ENCODE data around the gene GLI3.
A peak's percentile ranks its signal among the peaks of the same experiment; 100 is the strongest.

Gene GLI3

DNA sequence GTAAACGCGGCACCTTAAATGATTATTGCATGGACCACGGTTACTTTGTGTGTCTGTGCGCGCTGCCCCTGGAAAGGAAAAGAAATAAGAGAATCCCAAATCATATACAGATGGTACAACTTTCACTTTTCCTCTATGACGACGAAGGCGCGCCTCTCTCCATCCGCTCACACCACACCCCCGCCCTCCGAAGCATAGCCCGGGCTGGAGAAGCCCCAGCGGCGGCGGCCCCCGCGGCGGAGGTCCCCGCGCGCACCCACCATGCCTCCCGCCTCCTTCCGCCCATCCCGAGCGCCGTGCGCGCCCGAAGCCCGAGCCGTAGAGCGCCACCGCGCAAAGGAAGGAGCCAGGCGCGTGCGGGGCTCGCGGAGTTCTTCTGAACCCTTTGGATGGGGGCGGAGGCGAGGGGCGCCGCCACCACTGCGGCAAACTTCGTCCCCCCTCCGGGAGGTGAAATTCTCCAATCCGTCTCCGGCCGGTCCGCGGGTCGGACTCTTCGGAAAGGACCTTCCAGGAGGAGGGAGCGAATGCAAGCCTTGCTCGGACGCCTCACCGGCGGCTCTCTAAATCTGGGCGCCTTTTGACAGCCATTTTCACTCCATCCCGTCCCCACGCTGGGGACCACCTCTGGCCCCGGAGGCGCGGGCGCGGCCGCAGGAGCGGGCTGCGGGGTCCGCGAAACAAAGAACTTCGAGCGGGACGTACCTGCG, 588 bp downstream of the GLI3 start:
- DNase-seq (ENCODE audit: low read depth, low spot score), result peak; percentile 70

DNA sequence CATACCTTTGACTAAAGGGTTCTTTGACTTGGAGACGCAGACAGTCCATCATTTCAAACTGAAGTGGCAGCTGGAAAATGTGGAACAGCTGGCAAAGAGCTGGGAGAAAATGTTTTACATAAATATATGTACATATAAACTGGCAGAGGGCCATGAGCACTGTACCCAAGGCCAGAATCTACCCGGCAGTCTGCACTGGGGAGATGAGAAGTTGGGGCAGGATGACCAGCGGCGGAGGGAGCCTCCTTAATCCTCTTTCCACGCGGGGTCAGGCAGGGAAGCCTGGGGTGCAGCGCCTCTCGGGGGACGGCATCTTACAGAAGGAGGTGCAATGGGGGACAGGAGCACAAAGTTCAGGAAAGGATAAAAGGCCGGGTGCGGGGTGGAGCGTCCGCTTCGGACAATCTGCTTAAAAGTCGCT, 1.3 kb downstream of the GLI3 start:
- no peak for DNase-seq (ENCODE audit: low read depth, low spot score)

DNA sequence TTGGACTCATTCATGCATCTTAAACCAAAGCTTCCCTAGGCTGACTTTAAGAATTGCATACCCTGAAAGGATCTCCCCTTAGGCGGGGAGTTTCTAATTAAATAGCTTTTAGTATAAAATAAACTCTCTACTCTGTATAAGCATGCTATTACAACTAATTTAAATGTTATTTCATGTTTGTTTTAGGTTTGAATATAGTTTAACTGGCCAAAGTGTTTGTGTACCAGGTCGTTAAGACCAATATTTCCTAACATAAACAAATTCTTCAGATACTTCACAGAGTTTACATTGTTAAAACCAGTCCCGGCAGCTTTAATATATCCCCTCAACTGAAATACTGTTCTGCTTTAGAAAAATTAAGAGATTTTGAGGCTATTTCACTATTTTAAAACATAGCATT, 2.3 kb downstream of the GLI3 start:
- no peak for DNase-seq (ENCODE audit: low read depth, low spot score)

DNA sequence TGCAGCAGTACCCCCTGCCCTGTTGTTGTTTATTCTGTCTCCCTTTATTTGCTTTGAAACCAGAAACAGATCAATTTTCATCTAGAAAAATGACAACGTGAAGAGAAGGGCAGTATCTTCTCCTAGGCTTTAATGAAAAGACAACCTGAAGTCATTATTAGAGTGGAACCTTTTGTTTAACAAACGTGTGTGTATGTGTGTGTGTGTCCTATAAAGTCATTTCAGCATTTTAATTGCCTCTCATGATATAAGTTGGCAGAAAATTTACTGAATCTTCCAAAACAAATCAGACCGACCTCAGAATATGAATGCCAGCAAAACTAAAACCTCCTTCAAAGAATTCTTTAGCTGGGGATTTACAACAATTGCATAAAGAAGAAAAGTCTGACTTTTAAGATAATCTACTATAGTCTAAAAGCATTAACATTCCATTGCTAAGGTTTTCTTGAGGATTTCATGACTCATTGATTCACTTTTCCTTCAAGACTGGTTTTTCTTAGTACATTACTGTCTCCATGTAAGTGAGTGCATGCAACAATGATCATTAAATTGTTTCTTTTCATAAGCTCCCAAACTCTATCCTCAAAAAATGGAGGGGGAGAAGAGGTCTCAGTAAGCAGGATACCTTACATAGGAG, 3.2 kb downstream of the GLI3 start:
- DNase-seq (ENCODE audit: low read depth, low spot score), result no peak

DNA sequence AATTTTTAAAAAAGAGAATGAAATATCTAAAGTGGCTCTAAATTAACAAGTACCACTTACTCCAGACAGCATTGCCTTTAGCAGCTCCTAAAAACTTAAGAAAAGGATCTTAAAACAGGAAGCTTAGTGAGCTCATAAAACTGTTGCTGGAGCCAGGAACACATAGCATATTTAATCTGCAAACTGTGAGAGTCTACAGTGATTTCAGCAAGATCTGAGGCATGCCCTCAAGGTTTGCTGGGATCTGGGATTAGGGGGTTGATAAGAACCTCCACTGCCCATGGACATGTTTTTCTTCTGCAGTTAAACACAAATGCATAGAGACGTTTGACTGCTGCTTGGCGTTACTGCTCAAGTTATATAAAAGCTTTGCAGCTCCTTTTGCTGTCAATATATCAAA, 3.8 kb downstream of the GLI3 start:
- DNase-seq (ENCODE audit: low read depth, low spot score), result peak; percentile 63

DNA sequence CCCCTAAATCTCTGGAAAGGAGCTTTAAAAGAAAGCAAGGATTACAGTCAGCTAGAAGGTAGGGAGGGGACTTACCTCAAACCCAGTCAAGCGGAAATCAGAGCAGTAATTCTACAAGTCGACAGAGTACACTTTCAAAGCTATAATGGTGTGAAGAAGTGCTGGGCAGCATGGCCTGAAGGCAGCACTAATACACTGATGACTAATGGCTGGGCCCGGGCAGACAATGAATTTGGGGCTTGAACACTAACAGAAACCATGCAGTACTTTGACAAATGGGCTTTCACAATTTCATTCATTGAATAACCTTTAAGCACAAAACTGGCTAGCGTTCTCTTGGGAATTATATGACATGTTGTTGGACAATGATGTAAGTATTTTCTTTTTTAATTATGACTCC, 4.7 kb downstream of the GLI3 start:
- peak; percentile 78 for DNase-seq (ENCODE audit: low read depth, low spot score)

DNA sequence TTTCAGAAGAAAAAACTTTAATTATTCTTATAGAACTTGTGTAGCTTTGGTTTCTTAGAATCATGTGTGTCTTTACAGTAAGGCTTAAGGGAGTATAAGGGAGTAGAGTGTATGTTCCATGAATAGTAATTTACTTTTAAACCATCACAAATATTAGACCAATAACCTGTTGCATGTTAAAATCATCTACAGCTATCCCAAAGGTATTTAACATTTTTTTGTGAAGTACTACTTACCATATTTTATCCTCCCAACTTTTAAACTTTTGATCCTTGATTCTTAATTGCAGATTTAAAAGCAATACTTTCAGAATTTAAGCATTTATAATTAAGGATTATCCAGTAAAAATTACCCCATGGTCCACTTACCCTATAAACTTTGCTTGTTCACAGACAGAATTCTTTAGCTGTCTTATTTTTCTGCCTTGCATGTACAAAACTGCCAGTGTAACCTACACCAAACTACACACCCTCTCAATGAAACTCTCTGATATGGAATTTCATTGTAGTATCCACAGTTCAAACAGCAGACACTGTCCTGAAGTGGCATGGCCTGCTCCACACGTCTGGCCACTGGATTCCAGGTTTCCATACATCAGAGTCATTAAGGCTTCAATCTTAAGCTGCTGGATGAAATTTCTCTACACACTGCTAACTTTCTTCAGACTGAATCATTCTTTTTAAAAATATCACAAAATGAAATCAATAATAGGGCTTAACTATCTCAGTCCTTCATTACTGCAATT, 5.8 kb downstream of the GLI3 start:
- no peak for DNase-seq (ENCODE audit: low read depth, low spot score)

DNA sequence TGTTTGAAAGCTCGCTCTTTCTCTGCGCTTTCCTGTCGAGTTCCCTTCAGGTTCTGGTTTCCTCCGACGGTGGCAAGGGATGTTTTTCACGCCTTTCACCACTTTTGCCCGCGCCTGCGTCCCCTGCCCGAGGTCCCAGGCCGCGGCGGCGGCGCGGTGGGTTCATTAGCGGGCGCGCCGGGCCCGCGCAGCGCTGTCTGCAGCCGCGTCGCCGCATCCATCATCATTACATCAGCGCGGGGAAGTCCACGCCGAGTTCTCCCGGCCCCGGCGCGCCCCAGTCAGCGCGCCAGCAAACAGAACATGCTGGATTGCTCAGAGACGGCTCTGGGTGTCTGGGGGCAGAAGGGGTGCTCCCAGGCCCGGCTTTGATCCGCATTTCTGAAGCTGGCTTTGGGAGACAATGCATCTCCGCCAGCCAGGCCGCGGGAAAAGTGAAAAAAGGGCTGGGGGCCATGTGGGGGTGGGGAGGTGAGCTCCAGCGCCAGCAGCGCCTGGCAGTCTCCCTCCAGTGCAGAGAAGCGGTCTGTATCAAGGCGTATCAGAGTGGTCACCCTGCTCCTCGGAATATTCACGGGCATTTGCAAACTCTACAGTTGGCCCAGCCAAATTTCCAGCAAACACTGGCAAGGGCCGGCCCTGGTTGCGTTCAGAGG, 8.9 kb downstream of the GLI3 start:
- peak; percentile 82 for DNase-seq (ENCODE audit: low read depth, low spot score)

DNA sequence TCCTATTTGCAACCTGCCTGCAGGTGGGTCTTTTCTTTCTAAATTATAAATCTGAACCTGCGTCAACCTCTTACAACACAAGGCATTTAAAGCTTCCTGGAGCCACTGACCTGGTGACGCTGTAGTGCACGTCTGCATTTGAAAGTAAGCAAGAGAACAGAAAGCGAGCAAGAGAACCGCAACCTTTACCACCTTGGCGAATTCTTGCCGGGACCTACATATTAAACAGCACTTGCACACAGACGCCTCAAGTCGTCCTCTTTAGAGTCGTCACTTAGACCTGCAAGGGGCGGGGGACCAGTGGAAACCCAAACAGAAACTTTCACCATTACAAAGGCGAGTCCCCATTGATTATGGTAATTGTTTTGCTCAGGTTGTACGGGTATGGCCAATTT, 9.5 kb downstream of the GLI3 start:
- no peak for DNase-seq (ENCODE audit: low read depth, low spot score)

DNA sequence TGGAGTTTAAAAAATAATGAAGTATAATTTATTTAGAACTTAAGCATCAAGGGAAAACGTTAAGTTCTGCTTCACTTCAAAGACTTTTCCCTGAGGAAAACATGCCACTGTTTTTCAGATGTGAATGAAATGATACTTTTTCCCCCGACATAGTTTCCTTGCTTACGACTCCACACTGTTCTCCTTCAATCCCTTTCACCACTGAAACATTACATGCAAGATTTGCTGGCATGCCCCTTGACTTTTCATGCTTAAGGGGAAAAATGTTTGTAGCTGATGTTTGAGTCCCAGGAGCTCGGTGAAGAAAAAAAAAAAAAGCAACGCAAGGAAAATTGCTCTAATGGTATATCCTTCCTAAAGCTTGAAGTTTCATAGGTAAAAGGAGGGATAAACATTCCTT, 10.0 kb downstream of the GLI3 start:
- no peak for DNase-seq (ENCODE audit: low read depth, low spot score)

DNA sequence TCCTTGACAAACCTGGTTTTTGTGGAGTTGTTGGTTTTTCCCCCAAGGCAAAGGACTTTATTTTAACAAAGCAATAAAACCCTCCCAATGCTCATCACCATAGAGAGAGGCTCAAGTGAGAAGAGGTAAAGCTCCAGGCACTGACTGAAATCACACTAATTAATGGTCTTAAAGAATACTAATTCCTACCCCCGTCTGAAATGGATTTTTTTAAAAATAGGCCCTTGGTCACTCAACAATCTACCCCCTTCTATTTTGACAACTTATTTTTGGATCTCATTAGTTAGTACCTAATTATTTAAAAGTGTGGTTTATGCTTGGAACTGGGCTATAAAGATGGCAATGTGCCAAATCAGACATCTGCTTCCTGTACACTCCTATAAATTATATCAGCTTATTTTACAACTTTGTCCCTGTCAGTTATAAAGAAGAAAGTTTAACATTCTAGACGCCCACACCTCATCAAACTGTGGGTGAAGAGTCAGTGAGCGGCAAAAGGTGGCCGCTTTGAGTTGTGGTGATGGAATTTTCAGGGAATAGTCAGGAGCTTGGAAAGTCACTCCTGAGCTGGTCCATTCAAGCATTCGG, 10.6 kb downstream of the GLI3 start:
- peak; percentile 56 for DNase-seq (ENCODE audit: low read depth, low spot score)

DNA sequence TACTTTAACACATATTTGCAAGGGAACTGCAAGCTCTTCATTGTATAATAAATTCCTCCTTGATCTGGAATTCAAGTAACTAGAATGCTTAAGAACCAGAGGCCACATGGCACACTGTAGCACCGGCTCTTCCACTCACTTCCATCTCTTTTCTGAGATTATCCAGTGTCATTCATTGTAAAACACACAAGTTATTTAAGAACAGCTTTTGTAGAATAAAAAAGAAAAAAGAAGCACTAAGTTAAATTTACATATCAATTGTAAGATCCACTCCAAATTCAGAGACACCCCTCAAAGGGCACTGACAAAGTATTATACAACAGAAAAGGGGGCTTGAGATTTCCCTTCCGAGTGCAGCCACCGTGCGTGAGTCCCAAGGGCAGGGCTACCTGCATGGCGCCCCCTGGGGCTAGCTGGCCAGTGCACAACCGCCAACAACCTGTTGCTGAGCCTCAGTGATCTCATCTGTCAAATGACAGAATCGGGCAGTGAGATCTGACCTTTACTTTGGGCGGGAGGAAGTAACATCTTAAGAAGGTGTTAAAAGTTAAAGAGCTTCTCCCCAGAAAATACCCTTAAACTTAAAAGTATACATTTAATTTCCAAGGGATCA, 12.5 kb downstream of the GLI3 start:
- peak; percentile 68 for DNase-seq (ENCODE audit: low read depth, low spot score)

DNA sequence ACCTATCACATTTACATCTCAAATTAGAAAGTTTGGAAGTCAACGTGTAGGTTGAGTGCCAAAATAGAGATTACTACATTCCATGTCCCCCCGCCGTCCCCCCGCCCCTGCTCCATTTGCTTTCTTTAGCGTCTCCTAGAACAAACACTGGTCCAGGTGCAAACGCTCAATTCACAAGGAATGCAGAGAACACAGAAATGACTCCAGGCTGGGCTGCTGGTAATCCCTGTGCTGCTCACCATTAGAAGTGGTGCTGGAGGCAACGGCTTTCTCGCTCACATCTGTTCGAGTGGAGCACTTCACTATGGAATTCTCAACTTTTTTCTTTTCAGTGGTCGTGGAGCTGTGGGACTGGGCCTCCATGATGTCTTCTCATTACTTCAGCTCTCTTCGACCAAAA, 14.1 kb downstream of the GLI3 start:
- peak; percentile 70 for DNase-seq (ENCODE audit: low read depth, low spot score)

DNA sequence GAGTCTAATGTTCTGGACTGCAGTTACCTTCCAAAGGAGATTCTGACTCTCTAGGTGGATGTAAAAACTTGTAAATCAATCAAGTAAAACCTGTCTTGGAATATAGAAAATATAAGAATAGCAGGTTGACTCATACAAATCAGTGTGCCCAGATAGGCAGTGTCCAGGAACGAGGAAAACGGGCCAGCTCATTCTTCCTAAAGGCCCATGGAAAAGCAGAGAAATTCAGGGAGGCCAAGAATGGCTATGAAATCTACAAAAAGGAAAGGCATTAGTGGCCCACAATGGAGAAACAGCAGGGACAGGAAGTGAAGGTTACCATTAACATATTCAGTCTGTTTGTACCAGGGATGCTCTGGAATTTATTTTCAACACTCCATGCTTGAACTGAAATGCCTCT, 14.9 kb downstream of the GLI3 start:
- DNase-seq (ENCODE audit: low read depth, low spot score), result no peak

DNA sequence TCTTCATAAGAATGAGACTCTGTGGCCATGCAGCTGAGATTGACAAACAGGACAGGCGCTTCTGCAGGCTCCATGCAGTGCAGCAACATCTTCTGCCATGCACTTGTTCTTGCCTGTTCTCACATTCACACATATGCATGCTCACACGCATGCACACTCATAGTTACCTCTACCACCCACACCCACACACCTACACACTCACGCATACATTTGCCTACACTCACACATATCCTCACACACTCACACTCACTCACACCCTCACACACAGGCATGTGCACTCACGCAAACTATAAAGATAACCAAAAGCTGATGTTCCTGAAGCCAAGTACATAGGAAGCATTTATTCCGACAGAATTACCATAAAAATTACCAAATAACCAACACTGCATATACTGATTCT, 15.7 kb downstream of the GLI3 start:
- DNase-seq (ENCODE audit: low read depth, low spot score), result no peak

DNA sequence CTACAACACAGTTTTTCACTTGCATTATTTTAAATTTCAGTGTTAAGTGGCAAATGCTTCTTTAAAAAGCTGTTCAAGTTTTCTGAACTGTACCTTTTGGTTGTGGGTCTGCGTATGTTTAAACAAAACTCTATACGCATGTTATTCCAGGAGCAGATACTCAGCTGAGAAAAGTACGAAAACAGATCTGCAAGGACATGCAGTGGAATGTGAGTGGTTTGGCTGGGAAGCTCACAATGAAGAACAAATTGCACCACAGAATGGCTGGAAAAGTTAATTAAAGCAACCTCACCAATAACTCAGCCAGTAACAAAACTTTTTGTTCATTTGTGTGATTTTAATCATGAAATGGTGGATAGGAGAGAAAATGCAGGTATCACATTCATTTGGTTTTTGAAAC, 17.6 kb downstream of the GLI3 start:
- DNase-seq (ENCODE audit: low read depth, low spot score), result no peak

DNA sequence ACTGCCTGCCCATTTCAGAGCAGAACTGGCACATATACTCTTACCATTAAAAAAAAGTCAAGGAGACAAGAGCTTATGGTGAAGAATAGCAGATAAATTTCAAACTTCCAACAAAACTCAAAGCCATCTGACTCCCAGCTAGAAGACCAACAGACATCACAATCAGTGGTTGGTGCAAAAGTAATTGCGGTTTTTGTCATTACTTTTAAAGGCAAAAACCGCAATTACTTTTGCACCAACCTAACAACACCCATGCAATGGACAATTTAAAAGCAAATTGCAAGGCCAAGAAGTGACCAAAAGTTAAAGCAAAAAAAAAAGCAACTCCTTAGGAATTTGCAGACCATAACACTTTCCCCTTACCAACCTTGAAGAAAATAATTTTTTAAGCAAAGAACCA, 18.8 kb downstream of the GLI3 start:
- no peak for DNase-seq (ENCODE audit: low read depth, low spot score)

DNA sequence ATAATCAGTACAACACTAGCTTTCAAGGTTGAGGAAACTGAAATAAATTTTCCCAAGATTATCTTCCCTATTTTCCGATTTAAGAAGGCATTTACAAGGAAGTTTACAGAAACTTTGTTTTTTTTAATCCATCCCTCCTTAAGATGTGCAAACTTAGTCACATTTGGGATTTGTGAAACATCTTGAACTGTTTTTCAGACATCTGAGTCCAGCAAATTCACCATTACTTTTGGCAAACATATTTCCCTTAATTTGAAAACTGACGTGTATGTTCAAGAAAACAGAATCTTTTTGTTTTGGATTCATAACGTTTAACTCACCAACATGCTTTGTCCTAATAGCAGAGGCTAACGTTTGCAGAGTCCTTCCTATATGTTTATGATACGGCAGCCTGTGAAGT, 19.5 kb downstream of the GLI3 start:
- DNase-seq (ENCODE audit: low read depth, low spot score), result no peak

DNA sequence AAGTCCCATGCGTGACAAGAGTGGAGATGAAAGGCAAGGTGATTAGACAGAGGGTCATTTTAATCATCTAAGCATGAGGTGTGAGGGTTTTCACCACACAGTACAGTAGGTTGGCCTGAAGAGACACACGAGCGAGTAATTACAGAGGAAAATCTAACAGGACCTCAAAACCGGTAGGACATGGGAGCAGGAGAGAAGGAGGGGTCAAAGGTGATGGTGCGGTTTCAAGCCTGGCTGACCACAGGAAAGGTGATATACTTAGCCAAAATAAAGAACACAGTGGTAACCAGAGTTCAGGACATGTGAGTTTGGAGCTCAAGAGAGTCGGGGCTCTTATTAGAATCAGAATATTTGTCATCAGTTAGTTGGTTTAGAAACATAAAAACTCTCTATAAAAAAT, 20.0 kb downstream of the GLI3 start:
- DNase-seq (ENCODE audit: low read depth, low spot score), result no peak

DNA sequence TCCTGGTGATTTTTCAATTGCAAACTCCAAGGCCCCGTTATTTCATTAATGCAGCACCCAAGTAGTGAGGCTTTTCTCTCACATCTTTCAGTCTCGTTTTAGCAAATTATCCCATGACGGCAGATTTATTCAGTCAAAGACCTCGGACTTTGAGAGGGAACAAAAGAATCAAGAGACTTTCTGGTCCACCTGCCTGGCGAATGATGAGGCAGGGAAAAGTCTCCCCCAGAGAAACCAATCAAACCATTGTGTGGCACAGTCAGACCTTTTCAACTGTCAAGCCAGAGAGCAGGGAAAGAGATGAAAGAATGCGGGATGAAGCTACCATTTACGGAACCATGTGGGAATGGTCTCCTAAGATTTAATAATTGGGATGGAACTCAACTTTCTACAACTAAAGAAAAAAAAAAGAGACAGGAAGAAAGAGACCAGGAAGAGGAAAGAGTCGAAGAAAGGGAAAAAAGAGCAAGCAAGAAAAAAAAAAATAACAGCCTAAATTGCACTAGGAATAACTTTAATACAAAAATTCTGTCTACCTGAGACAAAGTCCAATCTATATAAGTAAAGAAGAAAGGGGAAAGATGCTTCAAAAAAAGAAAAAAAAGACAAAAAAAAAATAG, 22.8 kb downstream of the GLI3 start:
- no peak for DNase-seq (ENCODE audit: low read depth, low spot score)

DNA sequence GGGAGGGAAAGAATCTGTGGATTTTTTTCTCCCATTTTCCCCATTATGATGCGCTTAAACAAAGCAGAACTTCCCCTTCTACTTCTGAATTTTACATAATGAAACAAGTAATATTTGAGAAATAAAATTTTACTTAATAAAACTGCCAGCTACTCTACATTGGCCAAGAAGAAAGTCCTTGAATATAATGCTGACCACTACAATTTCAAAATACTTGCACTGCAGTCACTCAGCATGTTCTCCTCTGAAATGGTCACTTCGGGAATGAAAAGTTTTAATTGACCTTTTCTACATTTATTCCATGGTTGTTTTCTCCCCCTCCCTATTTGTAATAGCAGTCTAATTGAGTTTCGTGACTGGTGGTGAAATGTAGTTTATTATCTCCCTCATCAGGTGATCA, 23.9 kb downstream of the GLI3 start:
- no peak for DNase-seq (ENCODE audit: low read depth, low spot score)
